Thoracic aorta (tissue), 2 donors: ENCODE measurements around the gene ASIC1. TPM values are rescaled to one million over a fixed set of nuclear protein-coding genes. Genes with fewer than 3 reads are reported as not detected.

ENCODE experiments used
- ATAC-seq: fragments of 150-250 bp; one replicate; pipeline ENCODE4 v1.8.0; 2017; ENCODE audit warnings: low read depth; ENCODE audit not compliant: insufficient number of reproducible peaks, low FRiP score
- DNase-seq: peaks from one replicate; pipeline ENCODE4 v3.0.0-alpha.2; 2020; ENCODE audit warnings: low spot score
- H3K27ac ChIP-seq, 2 donors: fragments of 200-600 bp; sonication (generic); 1 replicate in 1 of 2; 2 replicates in 1 of 2; pipeline ENCODE4 v1.5.1; 2016; ENCODE audit warnings: mild to moderate bottlenecking in 2 of 2, moderate library complexity in 2 of 2
- H3K27me3 ChIP-seq: fragments of 200-600 bp; sonication (generic); replicated peaks from 2 replicates; pipeline ENCODE4 v1.6.0; 2016; ENCODE audit warnings: mild to moderate bottlenecking; ENCODE audit not compliant: insufficient read depth
- H3K36me3 ChIP-seq: fragments of 200-600 bp; sonication (generic); one replicate; pipeline ENCODE4 v1.5.1; 2016
- H3K4me1 ChIP-seq, 2 donors: fragments of 200-600 bp; sonication (generic); 1 replicate in 1 of 2; 2 replicates in 1 of 2; pipeline versions ENCODE4 v1.5.1 to v1.6.0; 2016; ENCODE audit warnings: low read depth in 2 of 2, mild to moderate bottlenecking in 1 of 2; ENCODE audit not compliant: control insufficient read depth in 1 of 2
- H3K4me3 ChIP-seq: fragments of 200-600 bp; sonication (generic); 2 replicates; pipeline ENCODE4 v1.5.1; 2016; ENCODE audit warnings: mild to moderate bottlenecking
- H3K9me3 ChIP-seq: fragments of 200-600 bp; sonication (generic); 2 replicates; pipeline ENCODE4 v1.5.1; 2016
- CTCF ChIP-seq: fragments of 200-600 bp; sonication (generic); IDR thresholded peaks from one replicate; pipeline ENCODE4 v1.5.1; 2019; ENCODE audit warnings: antibody characterized with exemption
- total RNA-seq, 2 donors: library from RNA; depleted of rRNA; stranded (reverse); fragments of >200 nt; gene quantifications; one replicate each; pipeline versions ENCODE4 v1.1.0 to v1.2.3, GENCODE V29; 2016

The ASIC1 gene
- total RNA-seq, 2 donors from 2014 or later, result not detected

- Histone ChIP-seq H3K27me3 (no peaks in the 10 kb centered on the region), H3K9me3 (no peaks in the 10 kb centered on the region), H3K36me3 (no peaks in the 10 kb centered on the region), H3K4me3 (no peak overlapping the region), H3K4me1 (peaks cover 0 to 3% of the 10 kb centered on the region in 2 donors), H3K27ac (no peak overlapping the region)
- DNase-seq (no peak), ATAC-seq (no peak)
- peak; percentile 95 for TF ChIP-seq CTCF
Measured at GRCh38 chr12:50074936-50075807, 17.8 kb downstream of the ASIC1 start.

GRCh38 chr12:50075808-50076170 lies 18.4 kb downstream of the ASIC1 start:
- Histone ChIP-seq H3K27me3 (no peaks in the 10 kb centered on the region), H3K36me3 (no peaks in the 10 kb centered on the region), H3K27ac (no peak overlapping the region), H3K9me3 (no peaks in the 10 kb centered on the region), H3K4me3 (no peak overlapping the region), H3K4me1 (peaks cover 0 to under 1% of the 10 kb centered on the region in 2 donors)
- DNase-seq, result no peak
- no peak for TF ChIP-seq CTCF
- ATAC-seq, result no peak

- DNase-seq (no peak), ATAC-seq (no peak)
- Histone ChIP-seq H3K36me3 (no peaks in the 10 kb centered on the region), H3K4me3 (no peak overlapping the region), H3K4me1 (no peaks in the 10 kb centered on the region), H3K27me3 (no peaks in the 10 kb centered on the region), H3K9me3 (no peaks in the 10 kb centered on the region), H3K27ac (no peak overlapping the region)
- no peak for TF ChIP-seq CTCF
Measured at GRCh38 chr12:50077099-50077498, 19.7 kb downstream of the ASIC1 start.

- ATAC-seq (no peak), DNase-seq (no peak)
- Histone ChIP-seq H3K36me3 (no peaks in the 10 kb centered on the region), H3K4me3 (no peak overlapping the region), H3K4me1 (no peaks in the 10 kb centered on the region), H3K27ac (no peak overlapping the region), H3K9me3 (no peaks in the 10 kb centered on the region), H3K27me3 (no peaks in the 10 kb centered on the region)
- no peak for TF ChIP-seq CTCF
Measured at GRCh38 chr12:50078281-50078680, 20.9 kb downstream of the ASIC1 start.

- DNase-seq (no peak), ATAC-seq (no peak)
- H3K9me3 ChIP-seq, result no peaks in the 10 kb centered on the region
- TF ChIP-seq CTCF, result no peak
- H3K27me3 ChIP-seq, result no peaks in the 10 kb centered on the region
- no peaks in the 10 kb centered on the region for H3K36me3 ChIP-seq
- no peak overlapping the region for H3K27ac ChIP-seq
- H3K4me1 ChIP-seq, result peaks cover 3 to 4% of the 10 kb centered on the region in 2 donors
- no peak overlapping the region for H3K4me3 ChIP-seq
Measured at GRCh38 chr12:50079771-50080170, 22.4 kb downstream of the ASIC1 start.
